HCT116 (cell line): ENCODE results near the gene PEAK1. TPM values are rescaled to one million over a fixed set of nuclear protein-coding genes. Genes with fewer than 3 reads are reported as not detected.

Experiments
- ATAC-seq: fragments of 200-7000 bp; cut with Tn5 transposase; 2 replicates; pipeline ENCODE4 v1.9.1; 2020; ENCODE audit warnings: mild to moderate bottlenecking, moderate library complexity
- BruUV-seq: library from RNA; stranded (reverse); fragments of 400-500 nt; replicated peaks from 2 replicates; lab custom pipeline; 2021; lab: Mats Ljungman, UMichigan
- CTCF ChIA-PET: fragments of 300-600 bp; sonication (Branson Sonifier 250); formaldehyde crosslinking; loops from one replicate; lab custom pipeline; 2021; ENCODE audit warnings: antibody characterized with exemption; lab: Charles Lee
- POLR2A ChIA-PET: fragments of 300-600, 350-600 bp; sonication (Branson Sonifier 250); formaldehyde crosslinking; loops from one replicate; lab custom pipeline; 2021; ENCODE audit warnings: antibody characterized with exemption; lab: Charles Lee
- RAD21 ChIA-PET, 2 experiments: fragments of 300-600 bp; sonication (Branson Sonifier 250); formaldehyde crosslinking; loops; one replicate each; lab custom pipeline; 2023; ENCODE audit warnings: low total read pairs in 2 of 2; ENCODE audit not compliant: uncharacterized antibody in 2 of 2, unreplicated experiment in 2 of 2, low non-redundant PET in 1 of 2; lab: Charles Lee
- DNase-seq: peaks from one replicate; pipeline ENCODE4 v3.0.0-alpha.2; 2010; ENCODE audit warnings: low read depth, low spot score
- H2AFZ ChIP-seq: fragments of 200-600 bp; shearing (Covaris generic), sonication (generic); 2 replicates; pipeline ENCODE4 v1.6.1; 2017; ENCODE audit warnings: low read depth, mixed run types, mixed read lengths, antibody characterized with exemption, low read length; ENCODE audit not compliant: poor library complexity, severe bottlenecking
- H3K27ac ChIP-seq: 2 replicates; pipeline ENCODE4 v1.5.1; 2012; ENCODE audit warnings: low read depth, low read length
- H3K27me3 ChIP-seq: fragments of 200-600 bp; sonication (generic); 2 replicates; pipeline ENCODE4 v1.6.1; 2016; ENCODE audit warnings: mixed run types, low read length, mixed read lengths; ENCODE audit not compliant: insufficient read depth
- H3K36me3 ChIP-seq, 2 experiments: fragments of 200-500 bp in 1 of 2; fragments of 200-600 bp in 1 of 2; sonication (Bioruptor generic) in 1 of 2; sonication (generic) in 1 of 2; 2 replicates each; pipeline versions ENCODE4 v1.5.1 to v1.6.1; 2014 to 2016; ENCODE audit warnings: low read length in 2 of 2, inconsistent platforms in 1 of 2, mixed read lengths in 1 of 2, mixed run types in 1 of 2; ENCODE audit not compliant: insufficient read depth in 2 of 2, control insufficient read depth in 1 of 2
- H3K4me1 ChIP-seq, 2 experiments: fragments of 200-600 bp in 1 of 2; sonication (generic) in 1 of 2; 2 replicates each; pipeline versions ENCODE4 v1.5.1 to v1.6.1; 2012 to 2017; ENCODE audit warnings: low read length in 2 of 2, inconsistent platforms in 1 of 2, mild to moderate bottlenecking in 1 of 2, mixed read lengths in 1 of 2, mixed run types in 1 of 2, moderate library complexity in 1 of 2; ENCODE audit not compliant: insufficient read depth in 2 of 2, control insufficient read depth in 1 of 2
- H3K4me2 ChIP-seq: fragments of 200-600 bp; sonication (generic); 2 replicates; pipeline ENCODE4 v1.6.1; 2017; ENCODE audit warnings: mixed run types, low read length, mixed read lengths
- H3K4me3 ChIP-seq, 2 experiments: fragments of 200-600 bp in 1 of 2; sonication (generic) in 1 of 2; replicated peaks in 1 of 2; 2 replicates each; pipeline ENCODE4 v1.5.1; 2011 to 2016; ENCODE audit warnings: low read length in 2 of 2, control low read depth in 1 of 2, low read depth in 1 of 2, mild to moderate bottlenecking in 1 of 2, mixed read lengths in 1 of 2, mixed run types in 1 of 2
- H3K79me2 ChIP-seq: fragments of 200-600 bp; sonication (generic); 2 replicates; pipeline ENCODE4 v1.6.1; 2017; ENCODE audit warnings: mild to moderate bottlenecking, mixed run types, low read length, moderate library complexity, mixed read lengths; ENCODE audit not compliant: insufficient read depth
- H3K9ac ChIP-seq: fragments of 200-600 bp; sonication (generic); 2 replicates; pipeline ENCODE4 v1.6.1; 2016; ENCODE audit warnings: low read length, mixed read lengths
- H3K9me2 ChIP-seq: fragments of 200-600 bp; sonication (generic), shearing (Covaris generic); 2 replicates; pipeline ENCODE4 v1.6.1; 2017; ENCODE audit warnings: mixed run types, mild to moderate bottlenecking, moderate library complexity; ENCODE audit not compliant: insufficient read depth
- H3K9me3 ChIP-seq, 2 experiments: fragments of 200-500 bp in 1 of 2; fragments of 200-600 bp in 1 of 2; sonication (Bioruptor generic) in 1 of 2; sonication (generic) in 1 of 2; 2 replicates each; pipeline ENCODE4 v1.6.1; 2014 to 2017; ENCODE audit warnings: low read length in 2 of 2, mixed read lengths in 2 of 2, inconsistent platforms in 1 of 2, low read depth in 1 of 2, mild to moderate bottlenecking in 1 of 2, mixed run types in 1 of 2, moderate library complexity in 1 of 2; ENCODE audit not compliant: control insufficient read depth in 1 of 2, insufficient read depth in 1 of 2
- H4K20me1 ChIP-seq: fragments of 200-600 bp; sonication (generic), shearing (Covaris generic); 2 replicates; pipeline ENCODE4 v1.6.1; 2017; ENCODE audit warnings: mixed run types, mild to moderate bottlenecking, moderate library complexity; ENCODE audit not compliant: insufficient read depth
- ATF3 ChIP-seq: IDR thresholded peaks from 2 replicates; pipeline ENCODE4 v1.6.1; 2012
- CBX3 ChIP-seq: IDR thresholded peaks from 2 replicates; pipeline ENCODE4 v1.6.1; 2012; ENCODE audit warnings: low read depth
- CEBPB ChIP-seq: IDR thresholded peaks from 2 replicates; pipeline ENCODE4 v1.6.1; 2012; ENCODE audit warnings: low read depth
- CTCF ChIP-seq, 3 experiments: fragments of 200-600 bp in 1 of 3; sonication (generic) in 1 of 3; IDR thresholded peaks in 2 of 3; conservative IDR thresholded peaks in 1 of 3; 2 replicates each; pipeline ENCODE4 v1.5.1; 2012 to 2017; ENCODE audit warnings: low read depth in 2 of 3, low read length in 2 of 3, antibody characterized with exemption in 1 of 3, borderline replicate concordance in 1 of 3, control low read depth in 1 of 3, mild to moderate bottlenecking in 1 of 3, mixed read lengths in 1 of 3, mixed run types in 1 of 3, moderate library complexity in 1 of 3; ENCODE audit not compliant: insufficient read depth in 1 of 3
- EGR1 ChIP-seq: IDR thresholded peaks from 2 replicates; pipeline ENCODE4 v1.6.1; 2012; ENCODE audit warnings: low read depth
- EZH2phosphoT487 ChIP-seq: fragments of 200-600 bp; IDR thresholded peaks from 2 replicates; pipeline ENCODE4 v1.6.1; 2018; ENCODE audit warnings: antibody characterized with exemption, borderline replicate concordance
- JUND ChIP-seq: IDR thresholded peaks from 2 replicates; pipeline ENCODE4 v1.6.1; 2012
- POLR2A ChIP-seq: IDR thresholded peaks from 2 replicates; pipeline ENCODE4 v1.7.0; 2011; ENCODE audit warnings: borderline replicate concordance; ENCODE audit not compliant: insufficient read depth, insufficient read length; ENCODE audit errors: extremely low read depth
- REST ChIP-seq: IDR thresholded peaks from 2 replicates; pipeline ENCODE4 v1.6.1; 2012; ENCODE audit warnings: low read depth
- SIN3A ChIP-seq: IDR thresholded peaks from 2 replicates; pipeline ENCODE4 v1.6.1; 2012; ENCODE audit warnings: low read depth
- TCF7L2 ChIP-seq: IDR thresholded peaks from 2 replicates; pipeline ENCODE4 v1.7.0; 2011; ENCODE audit warnings: borderline replicate concordance, inconsistent platforms; ENCODE audit not compliant: insufficient read depth, insufficient read length; ENCODE audit errors: extremely low read depth
- YY1 ChIP-seq: IDR thresholded peaks from 2 replicates; pipeline ENCODE4 v1.6.1; 2011; ENCODE audit warnings: low read length, low read depth, moderate library complexity, mild to moderate bottlenecking; ENCODE audit not compliant: insufficient replicate concordance; ENCODE audit errors: extremely low read depth
- ZBTB33 ChIP-seq: IDR thresholded peaks from 2 replicates; pipeline ENCODE4 v1.6.1; 2011; ENCODE audit warnings: mild to moderate bottlenecking, low read length, moderate library complexity; ENCODE audit not compliant: insufficient replicate concordance; ENCODE audit errors: extremely low read depth
- ZFX ChIP-seq: fragments of 450-650 bp; IDR thresholded peaks from 2 replicates; pipeline ENCODE4 v1.6.1; 2017
- ZNF274 ChIP-seq: fragments of 200-500 bp; sonication (Bioruptor generic); IDR thresholded peaks from 2 replicates; pipeline ENCODE4 v1.6.1; 2014; ENCODE audit warnings: mild to moderate bottlenecking, low read depth, low read length, inconsistent platforms
- intact Hi-C: fragments of 100-400 bp; cut with micrococcal nuclease; formaldehyde crosslinking; loops from 2 replicates; pipeline ENCODE4 v1.10.0; 2022
- total RNA-seq: library from RNA; stranded (reverse); gene quantifications from one replicate; pipeline ENCODE4 v1.2.1, GENCODE V29; 2021; ENCODE audit not compliant: unreplicated experiment
- TF ChIP-seq, protein P1 (sequence below): IDR thresholded peaks from 2 replicates; pipeline ENCODE4 v1.6.1; 2012

Gene PEAK1
- total RNA-seq, 1 experiment from 2014 or later, result 23.4 TPM

- BruUV-seq, result no TSS peak
- Histone ChIP-seq H3K4me2 (no peak overlapping the region), H3K9me3 (no peaks in the 10 kb centered on the region), H4K20me1 (no peaks in the 10 kb centered on the region), H3K79me2 (no peaks in the 10 kb centered on the region), H3K9me2 (no peaks in the 10 kb centered on the region), H3K4me1 (peaks cover 0 to 7% of the 10 kb centered on the region in 2 experiments; a peak in 1 of 4 replicates), H3K27ac (no peak overlapping the region), H3K4me3 (no peak overlapping the region), H3K9ac (no peak overlapping the region), H2AFZ (no peak overlapping the region), H3K36me3 (no peaks in the 10 kb centered on the region), H3K27me3 (no peaks in the 10 kb centered on the region)
- ATAC-seq (no peak), DNase-seq (no peak)
- intact Hi-C loops, result no loop called here
- ChIA-PET RAD21 (no interaction called here), POLR2A (no interaction called here), CTCF (no interaction called here)
- TF ChIP-seq EZH2phosphoT487 (no peak), SIN3A (no peak), CBX3 (no peak), POLR2A (no peak), JUND (no peak), ZFX (no peak), EGR1 (no peak), CTCF (IDR thresholded peaks at IDR 0.05 in 2 of 3, conservative IDR thresholded peaks at IDR 0.05 in 1 of 3; ENCODE audit: borderline replicate concordance in 1 of 3, insufficient read depth in 1 of 3, low read depth in 2 of 3, low read length in 2 of 3) (no peak), ZNF274 (no peak), REST (no peak), TCF7L2 (no peak), YY1 (no peak), CEBPB (no peak), ATF3 (no peak), ZBTB33 (no peak)
- TF ChIP-seq, protein P1, sequence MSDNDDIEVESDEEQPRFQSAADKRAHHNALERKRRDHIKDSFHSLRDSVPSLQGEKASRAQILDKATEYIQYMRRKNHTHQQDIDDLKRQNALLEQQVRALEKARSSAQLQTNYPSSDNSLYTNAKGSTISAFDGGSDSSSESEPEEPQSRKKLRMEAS, result no peak
These were observed 337.9 kb downstream of the PEAK1 start for GRCh38 chr15:77081971-77082370.
